GM12878 (cell line): ENCODE measurements around the gene CRYGS. TPM values are rescaled to one million over a fixed set of nuclear protein-coding genes. Genes with fewer than 3 reads are reported as not detected.
A peak's percentile ranks its signal among the peaks of the same experiment; 100 is the strongest.

Experiments used
- ATAC-seq: fragments of 200-7000 bp; cut with Tn5 transposase; 3 replicates; pipeline ENCODE4 v1.9.1; 2020; ENCODE audit warnings: mild to moderate bottlenecking, moderate library complexity
- BruUV-seq: library from RNA; stranded (reverse); fragments of 400-500 nt; replicated peaks from 2 replicates; lab custom pipeline; 2021; lab: Mats Ljungman, UMichigan
- CTCF ChIA-PET: fragments of 300-600 bp; sonication (Branson Sonifier 250); formaldehyde crosslinking; extraction: SDS; loops from one replicate; lab custom pipeline; 2021; ENCODE audit warnings: inconsistent platforms; lab: Yijun Ruan, JAX
- POLR2A ChIA-PET: fragments of 350-600 bp; formaldehyde crosslinking; extraction: SDS; loops from one replicate; lab custom pipeline; 2021; ENCODE audit warnings: inconsistent platforms; lab: Charles Lee
- RAD21 ChIA-PET: fragments of 300-600 bp; sonication (Branson Sonifier 250); formaldehyde crosslinking; loops from one replicate; lab custom pipeline; 2023; ENCODE audit warnings: antibody characterized with exemption; ENCODE audit not compliant: unreplicated experiment; lab: Charles Lee
- SMC1A ChIA-PET: fragments of 300-600 bp; sonication (Branson Sonifier 250); formaldehyde crosslinking; loops from one replicate; lab custom pipeline; 2023; ENCODE audit not compliant: unreplicated experiment, uncharacterized antibody; lab: Charles Lee
- DNase-seq: peaks from one replicate; pipeline ENCODE4 v3.0.0-alpha.2; 2011; ENCODE audit warnings: low read depth, low spot score
- FAIRE-seq: peaks from 3 replicates; lab custom pipeline; 2011; peaks lifted over from hg19 to GRCh38; lab: Jason Lieb, UNC
- H2AFZ ChIP-seq: 2 replicates; pipeline ENCODE4 v1.6.0; 2011; ENCODE audit warnings: low read depth, low read length, control low read depth; ENCODE audit not compliant: control insufficient read depth
- H3K27ac ChIP-seq: 2 replicates; pipeline ENCODE4 v1.5.1; 2011; ENCODE audit warnings: control low read depth; ENCODE audit not compliant: control insufficient read depth, insufficient read depth
- H3K27me3 ChIP-seq, 2 experiments: replicated peaks in 1 of 2; 2 replicates each; pipeline versions ENCODE4 v1.6.0 to v1.6.1; 2011; ENCODE audit warnings: low read length in 1 of 2; ENCODE audit not compliant: control insufficient read depth in 2 of 2, insufficient read depth in 2 of 2
- H3K36me3 ChIP-seq, 2 experiments: 2 replicates each; pipeline ENCODE4 v1.5.1; 2011; ENCODE audit warnings: low read length in 1 of 2; ENCODE audit not compliant: control insufficient read depth in 2 of 2, insufficient read depth in 2 of 2
- H3K4me1 ChIP-seq: 2 replicates; pipeline ENCODE4 v1.6.1; 2011; ENCODE audit warnings: mild to moderate bottlenecking, low read length, moderate library complexity, mixed read lengths; ENCODE audit not compliant: control insufficient read depth, insufficient read depth
- H3K4me2 ChIP-seq: 2 replicates; pipeline ENCODE4 v1.6.0; 2011; ENCODE audit warnings: control low read depth; ENCODE audit not compliant: control insufficient read depth, insufficient read depth
- H3K4me3 ChIP-seq: fragments of 200-600 bp; sonication (generic); 2 replicates; pipeline ENCODE4 v1.5.1; 2016
- H3K79me2 ChIP-seq: 2 replicates; pipeline ENCODE4 v1.6.0; 2011; ENCODE audit warnings: low read length; ENCODE audit not compliant: control insufficient read depth, insufficient read depth
- H3K9ac ChIP-seq: 2 replicates; pipeline ENCODE4 v1.8.0; 2011; ENCODE audit warnings: low read length, control low read depth, mixed read lengths; ENCODE audit not compliant: control insufficient read depth, insufficient read depth
- H3K9me3 ChIP-seq: replicated peaks from 3 replicates; pipeline ENCODE4 v1.5.1; 2011; ENCODE audit warnings: mild to moderate bottlenecking, low read length; ENCODE audit not compliant: control insufficient read depth, insufficient read depth
- H4K20me1 ChIP-seq: 2 replicates; pipeline ENCODE4 v1.6.0; 2011; ENCODE audit not compliant: control insufficient read depth, insufficient read depth
- CUX1 ChIP-seq: IDR thresholded peaks from 2 replicates; pipeline ENCODE4 v1.6.1; 2012; ENCODE audit warnings: improper control_type of control experiment, low read depth, low read length; ENCODE audit not compliant: insufficient replicate concordance
- MEF2B ChIP-seq: fragments of 450-650 bp; IDR thresholded peaks from 2 replicates; pipeline ENCODE4 v1.6.1; 2018; ENCODE audit warnings: mild to moderate bottlenecking, moderate library complexity; ENCODE audit not compliant: partially characterized antibody, poor library complexity, severe bottlenecking
- MLLT1 ChIP-seq: fragments of 450-650 bp; IDR thresholded peaks from 2 replicates; pipeline ENCODE4 v1.6.1; 2016; ENCODE audit warnings: mild to moderate bottlenecking
- MTA2 ChIP-seq: fragments of 450-650 bp; IDR thresholded peaks from 2 replicates; pipeline ENCODE4 v1.6.1; 2016; ENCODE audit warnings: low read depth, mild to moderate bottlenecking, moderate library complexity
- MYB ChIP-seq: fragments of 150-350 bp; IDR thresholded peaks from 2 replicates; pipeline ENCODE4 v1.6.1; 2014; ENCODE audit warnings: mild to moderate bottlenecking, low read depth, low read length, borderline replicate concordance
- NBN ChIP-seq: fragments of 450-650 bp; IDR thresholded peaks from 2 replicates; pipeline ENCODE4 v1.6.1; 2016
- RUNX3 ChIP-seq: IDR thresholded peaks from 2 replicates; pipeline ENCODE4 v1.6.1; 2012; ENCODE audit warnings: low read length, inconsistent platforms
- USF2 ChIP-seq: IDR thresholded peaks from 2 replicates; pipeline ENCODE4 v1.6.1; 2011; ENCODE audit warnings: low read depth, low read length, improper control_type of control experiment, borderline replicate concordance
- ZNF24 ChIP-seq: fragments of 450-650 bp; IDR thresholded peaks from 2 replicates; pipeline ENCODE4 v1.6.1; 2017; ENCODE audit warnings: antibody characterized with exemption, mild to moderate bottlenecking
- WGBS: methylation state at CpG from one replicate; pipeline ENCODE4 v1.1.6; 2016; ENCODE audit warnings: low lambda C conversion rate; ENCODE audit not compliant: insufficient replicate concordance, insufficient coverage; ENCODE audit errors: missing lambda C conversion rate; 5-methylcytosine and 5-hydroxymethylcytosine counted together
- in situ Hi-C: fragments of 300-500 bp; cut with MboI; formaldehyde crosslinking; loops from 9 replicates; pipeline ENCODE4 v1.14.3; 2018; ENCODE audit warnings: mixed read lengths
- intact Hi-C: fragments of 100-400 bp; cut with micrococcal nuclease; formaldehyde crosslinking; loops from one replicate; pipeline ENCODE4 v1.14.2; 2022; ENCODE audit not compliant: unreplicated experiment
- polyA plus RNA-seq, 11 experiments: library from polyadenylated mRNA; depleted of rRNA in 4 of 11; unstranded in 6 of 11; stranded (reverse) in 5 of 11; fragments of >200 nt; fragmentation: Nextera tagmentation in 4 of 11; fragmentation: Illumina TruSeq in 1 of 11; extraction: Ambion mirVana in 4 of 11; extraction: Trizol in 1 of 11; gene quantifications; 1 replicate in 1 of 11; 2 replicates in 10 of 11; pipeline versions ENCODE4 v1.2.1 to v1.2.3, GENCODE V29; 2011 to 2016; ENCODE audit warnings: inconsistent platforms in 2 of 11, missing spikeins in 2 of 11, low read depth in 1 of 11
- total RNA-seq, 4 experiments: library from RNA; depleted of rRNA in 3 of 4; stranded (reverse); fragments of >200 nt in 3 of 4; fragmentation: Illumina TruSeq in 1 of 4; extraction: Trizol in 1 of 4; gene quantifications; 2 replicates each; pipeline versions ENCODE4 v1.2.1 to v1.2.3, GENCODE V29; 2013 to 2021
- TF ChIP-seq, protein P1 (sequence below): fragments of 450-650 bp; IDR thresholded peaks from 2 replicates; pipeline ENCODE4 v1.6.1; 2017; ENCODE audit warnings: antibody characterized with exemption, mild to moderate bottlenecking, moderate library complexity
- TF ChIP-seq, protein P2 (sequence below): IDR thresholded peaks from 2 replicates; pipeline ENCODE4 v1.6.1; 2011; ENCODE audit warnings: borderline replicate concordance, low read depth, mild to moderate bottlenecking, moderate library complexity, mixed read lengths, low read length; ENCODE audit not compliant: insufficient read depth; ENCODE audit errors: extremely low read length

Gene CRYGS
- total and polyA plus RNA-seq, 10 of the 15 experiments (the other 5 are each of a cell fraction or from before 2014, with no cell fraction given), result 1.1 to 6.0 (median 2.5) TPM

DNA sequence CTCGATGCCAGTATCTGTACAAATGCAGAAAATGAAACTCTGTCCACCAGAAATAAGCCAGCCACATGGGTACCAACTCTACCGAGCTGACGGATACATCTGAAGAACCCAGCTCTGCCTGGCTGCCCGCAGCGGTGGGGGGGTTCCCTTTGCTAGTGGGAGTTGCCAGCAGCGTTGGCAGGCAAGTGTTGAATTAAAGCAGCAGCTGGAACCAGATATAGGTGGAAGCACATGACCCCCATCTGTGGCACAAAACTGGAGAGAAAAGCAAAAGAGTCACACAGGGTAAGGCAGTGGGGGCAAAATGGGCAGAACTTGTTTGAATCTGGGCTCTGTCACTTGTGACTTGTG is 17.9 kb downstream of the CRYGS start:
- ChIA-PET SMC1A (interaction anchor here (0.8 to 15.9 kb wide), 9 partner anchors 9 to 272 kb away, joined by 3 to 429 read pairs (median 6); no protein-coding TSS in a partner anchor), RAD21 (interaction anchor here (0.6 to 6.5 kb wide), 10 partner anchors 9 to 272 kb away, joined by 3 to 80 read pairs (median 4); no protein-coding TSS in a partner anchor), POLR2A (interaction anchor here (1.1 to 2.1 kb wide), 5 partner anchors 9 to 15 kb away, joined by 4 to 14 read pairs (median 9); no protein-coding TSS in a partner anchor), CTCF (interaction anchor here (1.0 to 14.1 kb wide), 6 partner anchors 12 to 543 kb away, joined by 3 to 282 read pairs (median 5); no protein-coding TSS in a partner anchor)
- Histone ChIP-seq H3K4me2 (peak overlapping the region; percentile 92), H3K9me3 (no peaks in the 10 kb centered on the region; the same call in 2 of the 3 replicates), H3K27ac (peak overlapping the region; percentile 66), H3K27me3 (no peaks in the 10 kb centered on the region), H4K20me1 (no peaks in the 10 kb centered on the region), H3K79me2 (no peaks in the 10 kb centered on the region), H3K36me3 (no peaks in the 10 kb centered on the region; a peak in 1 of 4 replicates), H3K9ac (peak overlapping the region; percentile 45), H2AFZ (no peak overlapping the region; the same call in 1 of the 2 replicates), H3K4me3 (no peak overlapping the region; the same call in 1 of the 2 replicates), H3K4me1 (peaks cover 43% of the 10 kb centered on the region)
- BruUV-seq, result no TSS peak
- 1% methylated on average over 6 of the region's 6 CpGs for WGBS
- ATAC-seq, result peak; percentile 77
- FAIRE-seq, result no peak
- in situ Hi-C loops (no loop called here), intact Hi-C loops (loop anchor here (10.0 kb wide), 1 partner anchor 499 kb away; no protein-coding TSS in a partner anchor)
- DNase-seq, result no peak
- TF ChIP-seq NBN, result 0 out of 2 replicates have a peak, but pooled peaks have one; percentile 6
- TF ChIP-seq, protein P1, sequence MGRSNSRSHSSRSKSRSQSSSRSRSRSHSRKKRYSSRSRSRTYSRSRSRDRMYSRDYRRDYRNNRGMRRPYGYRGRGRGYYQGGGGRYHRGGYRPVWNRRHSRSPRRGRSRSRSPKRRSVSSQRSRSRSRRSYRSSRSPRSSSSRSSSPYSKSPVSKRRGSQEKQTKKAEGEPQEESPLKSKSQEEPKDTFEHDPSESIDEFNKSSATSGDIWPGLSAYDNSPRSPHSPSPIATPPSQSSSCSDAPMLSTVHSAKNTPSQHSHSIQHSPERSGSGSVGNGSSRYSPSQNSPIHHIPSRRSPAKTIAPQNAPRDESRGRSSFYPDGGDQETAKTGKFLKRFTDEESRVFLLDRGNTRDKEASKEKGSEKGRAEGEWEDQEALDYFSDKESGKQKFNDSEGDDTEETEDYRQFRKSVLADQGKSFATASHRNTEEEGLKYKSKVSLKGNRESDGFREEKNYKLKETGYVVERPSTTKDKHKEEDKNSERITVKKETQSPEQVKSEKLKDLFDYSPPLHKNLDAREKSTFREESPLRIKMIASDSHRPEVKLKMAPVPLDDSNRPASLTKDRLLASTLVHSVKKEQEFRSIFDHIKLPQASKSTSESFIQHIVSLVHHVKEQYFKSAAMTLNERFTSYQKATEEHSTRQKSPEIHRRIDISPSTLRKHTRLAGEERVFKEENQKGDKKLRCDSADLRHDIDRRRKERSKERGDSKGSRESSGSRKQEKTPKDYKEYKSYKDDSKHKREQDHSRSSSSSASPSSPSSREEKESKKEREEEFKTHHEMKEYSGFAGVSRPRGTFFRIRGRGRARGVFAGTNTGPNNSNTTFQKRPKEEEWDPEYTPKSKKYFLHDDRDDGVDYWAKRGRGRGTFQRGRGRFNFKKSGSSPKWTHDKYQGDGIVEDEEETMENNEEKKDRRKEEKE, result no peak
- no peak for TF ChIP-seq MYB
- TF ChIP-seq, protein P2, sequence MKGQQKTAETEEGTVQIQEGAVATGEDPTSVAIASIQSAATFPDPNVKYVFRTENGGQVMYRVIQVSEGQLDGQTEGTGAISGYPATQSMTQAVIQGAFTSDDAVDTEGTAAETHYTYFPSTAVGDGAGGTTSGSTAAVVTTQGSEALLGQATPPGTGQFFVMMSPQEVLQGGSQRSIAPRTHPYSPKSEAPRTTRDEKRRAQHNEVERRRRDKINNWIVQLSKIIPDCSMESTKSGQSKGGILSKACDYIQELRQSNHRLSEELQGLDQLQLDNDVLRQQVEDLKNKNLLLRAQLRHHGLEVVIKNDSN, result no peak
- TF ChIP-seq RUNX3, result no peak
- TF ChIP-seq MTA2, result 0 out of 2 replicates have a peak, but pooled peaks have one; percentile 11
- 0 out of 2 replicates have a peak, but pooled peaks have one; percentile 21 for TF ChIP-seq MLLT1
- TF ChIP-seq ZNF24, result no peak
- no peak for TF ChIP-seq USF2
- TF ChIP-seq CUX1, result no peak
- peak; percentile 50 for TF ChIP-seq MEF2B
